Natural killer cell (primary cell): Measurements from ENCODE around the gene CHKB. TPM values are rescaled to one million over a fixed set of nuclear protein-coding genes. Genes with fewer than 3 reads are reported as not detected.

Experiments used
- ATAC-seq, 3 donors: fragments of 150-1000 bp in 2 of 3; fragments of 200-7000 bp in 1 of 3; cut with Tn5 transposase; 1 replicate in 1 of 3; 2 replicates in 2 of 3; pipeline ENCODE4 v1.10.0; 2021; ENCODE audit warnings: mild to moderate bottlenecking in 2 of 3, moderate library complexity in 2 of 3
- DNase-seq, 2 donors: peaks; one replicate each; pipeline versions ENCODE4 v3.0.0 to v3.0.0-alpha.2; 2013 to 2021; ENCODE audit warnings: mixed read lengths in 1 of 2
- H3K27ac ChIP-seq: one replicate; pipeline ENCODE4 v1.5.1; 2013; ENCODE audit warnings: mild to moderate bottlenecking, low read length
- H3K27me3 ChIP-seq: one replicate; pipeline ENCODE4 v1.6.1; 2013; ENCODE audit warnings: low read length; ENCODE audit not compliant: control insufficient read depth, insufficient read depth
- H3K36me3 ChIP-seq: one replicate; pipeline ENCODE4 v1.6.1; 2013; ENCODE audit warnings: low read length; ENCODE audit not compliant: control insufficient read depth, insufficient read depth
- H3K4me1 ChIP-seq: one replicate; pipeline ENCODE4 v1.6.1; 2013; ENCODE audit warnings: low read length; ENCODE audit not compliant: control insufficient read depth, insufficient read depth
- H3K4me3 ChIP-seq: one replicate; pipeline ENCODE4 v1.5.1; 2013; ENCODE audit warnings: low read length
- H3K9me3 ChIP-seq: one replicate; pipeline ENCODE4 v1.6.1; 2013; ENCODE audit warnings: low read length; ENCODE audit not compliant: control insufficient read depth, insufficient read depth
- H3K27ac Mint-ChIP-seq, 2 donors: one replicate each; pipeline ENCODE4 v1.8.0; 2022; ENCODE audit warnings: mild to moderate bottlenecking in 2 of 2, mixed read lengths in 2 of 2, moderate library complexity in 1 of 2
- H3K27me3 Mint-ChIP-seq, 2 donors: one replicate each; pipeline ENCODE4 v1.8.0; 2022; ENCODE audit warnings: low read depth in 2 of 2, mixed read lengths in 2 of 2
- H3K36me3 Mint-ChIP-seq: one replicate; pipeline ENCODE4 v1.8.0; 2022; ENCODE audit warnings: mixed read lengths
- H3K4me1 Mint-ChIP-seq, 2 donors: one replicate each; pipeline ENCODE4 v1.8.0; 2022; ENCODE audit warnings: mixed read lengths in 2 of 2
- H3K4me3 Mint-ChIP-seq: one replicate; pipeline ENCODE4 v1.8.0; 2022; ENCODE audit warnings: mild to moderate bottlenecking, moderate library complexity, mixed read lengths
- H3K9me3 Mint-ChIP-seq, 2 donors: one replicate each; pipeline ENCODE4 v1.8.0; 2022; ENCODE audit warnings: mixed read lengths in 2 of 2
- WGBS: methylation state at CpG from one replicate; pipeline ENCODE4 v1.1.7; 2013; ENCODE audit warnings: missing lambda C conversion rate; ENCODE audit not compliant: insufficient coverage; 5-methylcytosine and 5-hydroxymethylcytosine counted together
- intact Hi-C: fragments of 100-400 bp; cut with micrococcal nuclease; formaldehyde crosslinking; loops from one replicate; pipeline ENCODE4 v1.14.2; 2022
- total RNA-seq, 4 donors: library from RNA; stranded (reverse); fragments of 120-200 nt in 1 of 4; gene quantifications; one replicate each; pipeline versions ENCODE4 v1.2.3 to v1.2.4, GENCODE V29; 2013 to 2022
- TF ChIP-seq, protein P1 (sequence below): fragments of 200-600 bp; IDR thresholded peaks from one replicate; pipeline ENCODE4 v1.8.0; 2022; ENCODE audit warnings: antibody characterized with exemption

CHKB gene
- total RNA-seq, 3 donors from 2014 or later (not counting 1 experiment from before 2014, with no cell fraction given): 166 to 204 (median 180) TPM

DNA sequence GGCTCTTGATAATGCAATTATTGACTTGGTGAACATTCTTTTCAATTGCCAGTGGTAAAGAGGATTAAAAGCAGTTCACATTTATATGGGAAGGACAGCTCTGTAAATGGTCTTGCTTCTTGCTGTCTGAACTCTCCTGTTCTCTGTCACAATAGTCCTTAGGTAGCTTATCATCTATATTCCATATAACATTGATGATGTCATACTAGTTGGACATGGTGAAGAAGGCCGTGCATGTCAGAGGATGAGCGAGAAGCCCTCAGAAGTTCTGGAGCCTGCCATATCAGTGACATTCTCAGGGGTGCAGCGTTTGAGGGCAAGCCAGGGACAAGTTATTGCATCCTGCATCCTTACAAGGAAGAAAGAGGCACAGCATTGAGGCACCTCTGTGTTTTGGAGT lies 2.6 kb upstream of the CHKB start:
- DNase-seq: no peak
- WGBS: 98% methylated on average over 3 of the region's 3 CpGs
- intact Hi-C loops: no loop called here

DNA sequence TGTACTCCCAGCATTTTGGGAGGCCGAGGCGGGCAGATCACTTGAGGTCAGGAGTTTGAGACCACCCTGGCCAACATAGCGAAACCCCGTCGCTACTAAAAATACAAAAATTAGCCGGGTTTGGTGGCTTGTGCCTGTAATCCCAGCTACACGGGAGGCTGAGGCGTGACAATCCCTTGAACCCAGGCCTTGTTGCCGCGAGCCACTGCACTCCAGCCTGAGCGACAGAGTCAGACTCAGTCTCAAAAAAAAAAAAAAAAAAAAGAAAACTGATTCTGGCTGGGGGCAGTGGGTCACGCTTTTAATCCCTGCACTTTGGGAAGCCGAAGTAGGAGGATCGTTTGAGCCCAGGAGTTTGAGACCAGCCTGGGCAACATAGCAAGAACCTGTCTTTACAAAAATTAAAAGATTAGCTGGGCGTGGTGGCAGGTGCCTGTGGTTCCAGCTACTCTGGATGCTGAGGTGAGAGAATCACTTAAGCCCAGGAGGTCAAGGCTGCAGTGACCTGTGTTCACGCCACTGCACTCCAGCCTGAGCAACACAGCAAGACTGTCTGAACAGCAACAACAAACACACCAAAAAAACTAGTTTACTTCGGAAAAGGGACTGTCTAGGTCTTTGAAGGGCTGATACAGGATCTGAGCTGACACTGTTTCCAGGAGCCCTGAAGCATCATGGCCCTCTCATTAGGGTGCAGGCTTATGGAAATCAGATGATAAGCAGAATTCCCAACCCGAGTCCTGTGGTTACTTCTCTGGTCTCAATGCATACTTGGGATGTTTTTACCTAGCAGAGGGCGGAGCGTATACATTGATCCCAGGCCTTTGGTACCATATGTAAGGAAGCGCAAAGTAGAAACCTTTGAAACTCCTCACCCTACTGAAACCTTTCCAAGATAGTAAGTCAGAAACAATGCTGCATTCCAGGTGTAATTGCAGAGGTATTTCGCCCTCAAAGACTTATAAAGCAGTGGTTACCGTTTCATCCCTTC lies 1.8 kb upstream of the CHKB start:
- WGBS: 96% methylated on average over 23 of the region's 23 CpGs
- Mint-ChIP-seq H3K27ac (no peak overlapping the region), H3K4me1 (peaks cover 0 to 23% of the 10 kb centered on the region in 2 donors), H3K36me3 (no peaks in the 10 kb centered on the region), H3K27me3 (no peaks in the 10 kb centered on the region), H3K4me3 (peak overlapping the region; percentile 91), H3K9me3 (no peaks in the 10 kb centered on the region)
- TF ChIP-seq, protein P1, sequence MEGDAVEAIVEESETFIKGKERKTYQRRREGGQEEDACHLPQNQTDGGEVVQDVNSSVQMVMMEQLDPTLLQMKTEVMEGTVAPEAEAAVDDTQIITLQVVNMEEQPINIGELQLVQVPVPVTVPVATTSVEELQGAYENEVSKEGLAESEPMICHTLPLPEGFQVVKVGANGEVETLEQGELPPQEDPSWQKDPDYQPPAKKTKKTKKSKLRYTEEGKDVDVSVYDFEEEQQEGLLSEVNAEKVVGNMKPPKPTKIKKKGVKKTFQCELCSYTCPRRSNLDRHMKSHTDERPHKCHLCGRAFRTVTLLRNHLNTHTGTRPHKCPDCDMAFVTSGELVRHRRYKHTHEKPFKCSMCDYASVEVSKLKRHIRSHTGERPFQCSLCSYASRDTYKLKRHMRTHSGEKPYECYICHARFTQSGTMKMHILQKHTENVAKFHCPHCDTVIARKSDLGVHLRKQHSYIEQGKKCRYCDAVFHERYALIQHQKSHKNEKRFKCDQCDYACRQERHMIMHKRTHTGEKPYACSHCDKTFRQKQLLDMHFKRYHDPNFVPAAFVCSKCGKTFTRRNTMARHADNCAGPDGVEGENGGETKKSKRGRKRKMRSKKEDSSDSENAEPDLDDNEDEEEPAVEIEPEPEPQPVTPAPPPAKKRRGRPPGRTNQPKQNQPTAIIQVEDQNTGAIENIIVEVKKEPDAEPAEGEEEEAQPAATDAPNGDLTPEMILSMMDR: no peak
- no peak for DNase-seq
- H3K27me3 ChIP-seq: no peaks in the 10 kb centered on the region
- no peak for ATAC-seq
- H3K4me1 ChIP-seq: peaks cover 21% of the 10 kb centered on the region
- intact Hi-C loops: loop anchor here (5.0 kb wide), 3 partner anchors 38 to 77 kb away; partner anchors contain the start of genes LMF2 and NCAPH2
- no peak overlapping the region for H3K27ac ChIP-seq
- H3K36me3 ChIP-seq: peaks cover 2% of the 10 kb centered on the region
- no peaks in the 10 kb centered on the region for H3K9me3 ChIP-seq
- no peak overlapping the region for H3K4me3 ChIP-seq

More for the DNA sequence above, 2.6 kb upstream of the CHKB start:
- H3K27me3 ChIP-seq: no peaks in the 10 kb centered on the region
- no peak overlapping the region for H3K4me3 ChIP-seq
- H3K27me3 Mint-ChIP-seq: no peaks in the 10 kb centered on the region
- H3K36me3 ChIP-seq: peaks cover under 1% of the 10 kb centered on the region
- H3K4me1 ChIP-seq: peaks cover 21% of the 10 kb centered on the region
- peaks cover 0 to 18% of the 10 kb centered on the region in 2 donors for H3K4me1 Mint-ChIP-seq
- no peak overlapping the region for H3K27ac Mint-ChIP-seq
- TF ChIP-seq, protein P1: no peak
- H3K9me3 Mint-ChIP-seq: no peaks in the 10 kb centered on the region
- no peaks in the 10 kb centered on the region for H3K9me3 ChIP-seq
- H3K4me3 Mint-ChIP-seq: peak overlapping the region; percentile 68
- no peak for ATAC-seq
- H3K36me3 Mint-ChIP-seq: no peaks in the 10 kb centered on the region
- H3K27ac ChIP-seq: no peak overlapping the region

DNA sequence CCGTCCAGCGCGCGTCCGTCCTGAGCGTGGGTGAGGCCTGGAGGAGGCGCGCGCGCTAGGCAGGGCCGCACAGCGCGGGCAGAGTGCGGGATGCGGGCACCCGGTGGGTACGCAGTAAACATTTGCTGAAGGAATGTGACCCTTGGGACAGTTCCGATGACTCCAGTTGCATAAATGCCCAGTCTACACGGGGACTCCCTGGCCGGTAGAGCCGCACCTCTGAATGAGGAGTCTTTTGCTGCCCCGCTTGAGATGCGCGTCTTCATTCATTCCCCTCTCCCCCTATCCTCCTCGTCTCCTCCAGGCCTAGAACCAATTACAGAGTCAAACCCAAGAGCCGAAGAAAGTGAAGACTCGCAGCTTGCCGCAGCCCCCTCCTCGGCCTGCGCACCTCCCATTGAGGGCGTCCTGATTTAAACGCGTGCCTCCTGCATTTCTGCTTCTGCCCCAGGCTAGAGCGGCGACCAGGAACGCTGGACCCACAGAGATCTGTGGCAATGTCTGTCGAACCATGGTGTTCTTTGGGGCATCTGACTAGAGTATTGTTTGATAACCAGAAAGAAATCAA lies 729 bp upstream of the CHKB start:
- 14% methylated on average over 37 of the region's 37 CpGs for WGBS
- Histone ChIP-seq H3K36me3 (peaks cover 2% of the 10 kb centered on the region), H3K9me3 (no peaks in the 10 kb centered on the region), H3K27ac (peak overlapping the region; percentile 11), H3K4me3 (peak overlapping the region; percentile 54), H3K27me3 (no peaks in the 10 kb centered on the region), H3K4me1 (peaks cover 28% of the 10 kb centered on the region)
- Mint-ChIP-seq H3K4me3 (peak overlapping the region; percentile 91), H3K4me1 (peaks cover 0 to 24% of the 10 kb centered on the region in 2 donors), H3K9me3 (no peaks in the 10 kb centered on the region), H3K27ac (peak overlapping the region; percentile 88 to 94), H3K36me3 (no peaks in the 10 kb centered on the region), H3K27me3 (no peaks in the 10 kb centered on the region)
- ATAC-seq (peak; percentile 14 to 22 (median 16)), DNase-seq (no peak)
- TF ChIP-seq, protein P1: no peak
- intact Hi-C loops: loop anchor here (5.0 kb wide), 3 partner anchors 39 to 76 kb away; partner anchors contain the start of genes LMF2 and NCAPH2
